Gastroesophageal sphincter (tissue), 4 donors: ENCODE data around the gene USP40. TPM values are rescaled to one million over a fixed set of nuclear protein-coding genes. Genes with fewer than 3 reads are reported as not detected.

Experiments used
- ATAC-seq: fragments of 150-250 bp; one replicate; pipeline ENCODE4 v1.9.1; 2016; ENCODE audit warnings: mild to moderate bottlenecking, moderate library complexity
- H3K27ac ChIP-seq, 4 donors: fragments of 200-600 bp; sonication (generic) in 3 of 4; 1 replicate in 3 of 4; 2 replicates in 1 of 4; pipeline ENCODE4 v1.5.1; 2016 to 2019
- H3K27me3 ChIP-seq: fragments of 200-600 bp; sonication (generic); one replicate; pipeline ENCODE4 v1.5.1; 2019
- H3K36me3 ChIP-seq, 2 donors: fragments of 200-600 bp; sonication (generic); one replicate each; pipeline ENCODE4 v1.5.1; 2019; ENCODE audit warnings: control low read depth in 1 of 2
- H3K4me1 ChIP-seq, 3 donors: fragments of 200-600 bp; sonication (generic); 1 replicate in 2 of 3; 2 replicates in 1 of 3; pipeline ENCODE4 v1.5.1; 2016 to 2019; ENCODE audit warnings: control low read depth in 2 of 3
- H3K4me3 ChIP-seq, 2 donors: fragments of 200-600 bp; sonication (generic); one replicate each; pipeline ENCODE4 v1.5.1; 2019; ENCODE audit warnings: mild to moderate bottlenecking in 1 of 2, moderate library complexity in 1 of 2
- H3K9me3 ChIP-seq, 3 donors: fragments of 200-600 bp; sonication (generic); one replicate each; pipeline ENCODE4 v1.5.1; 2017 to 2019; ENCODE audit warnings: control low read depth in 2 of 3
- CTCF ChIP-seq, 4 experiments: fragments of 200-600 bp in 2 of 4; fragments of 450-650 bp in 2 of 4; sonication (generic) in 1 of 4; IDR thresholded peaks; one replicate each; pipeline ENCODE4 v1.5.1; 2017 to 2019; ENCODE audit warnings: antibody characterized with exemption in 4 of 4, mild to moderate bottlenecking in 2 of 4, moderate library complexity in 2 of 4
- EP300 ChIP-seq: sonication (generic); formaldehyde crosslinking; IDR thresholded peaks from one replicate; pipeline ENCODE4 v1.6.1; 2017; ENCODE audit warnings: antibody characterized with exemption, mild to moderate bottlenecking
- POLR2A ChIP-seq, 2 donors: fragments of 450-650 bp; IDR thresholded peaks; one replicate each; pipeline ENCODE4 v1.6.1; 2017; ENCODE audit warnings: antibody characterized with exemption in 2 of 2, mild to moderate bottlenecking in 2 of 2, moderate library complexity in 1 of 2
- POLR2AphosphoS5 ChIP-seq: sonication (generic); formaldehyde crosslinking; IDR thresholded peaks from one replicate; pipeline ENCODE4 v1.6.1; 2017; ENCODE audit warnings: antibody characterized with exemption
- WGBS, 2 donors: methylation state at CpG; one replicate each; pipeline ENCODE4 v1.1.5; 2018; ENCODE audit warnings: low coverage in 1 of 2; 5-methylcytosine and 5-hydroxymethylcytosine counted together
- total RNA-seq, 4 donors: library from RNA; depleted of rRNA; stranded (reverse); fragments of >200 nt; gene quantifications; one replicate each; pipeline ENCODE4 v1.1.0, GENCODE V29; 2016

The USP40 gene
- total RNA-seq, 4 donors from 2014 or later: 13.5 to 52.6 (median 18.2) TPM

GRCh38 chr2:233497692-233498091 is 68.9 kb downstream of the USP40 start:
- peaks cover 6 to 93% of the 10 kb centered on the region in 2 donors for H3K36me3 ChIP-seq
- no peak for ATAC-seq
- no peaks in the 10 kb centered on the region for H3K27me3 ChIP-seq
- H3K27ac ChIP-seq: no peak overlapping the region
- peaks cover 0 to 5% (median 0%) of the 10 kb centered on the region in 3 donors for H3K9me3 ChIP-seq
- TF ChIP-seq EP300 (no peak), POLR2AphosphoS5 (no peak), POLR2A (IDR thresholded peaks at IDR 0.05) (no peak), CTCF (IDR thresholded peaks at IDR 0.05) (no peak)
- no peak overlapping the region for H3K4me3 ChIP-seq
- no peaks in the 10 kb centered on the region for H3K4me1 ChIP-seq
- 75% methylated on average over 2 of the region's 2 CpGs; no CpG with 5 or more reads in 1 of the 2 donors for WGBS, 2 donors

DNA sequence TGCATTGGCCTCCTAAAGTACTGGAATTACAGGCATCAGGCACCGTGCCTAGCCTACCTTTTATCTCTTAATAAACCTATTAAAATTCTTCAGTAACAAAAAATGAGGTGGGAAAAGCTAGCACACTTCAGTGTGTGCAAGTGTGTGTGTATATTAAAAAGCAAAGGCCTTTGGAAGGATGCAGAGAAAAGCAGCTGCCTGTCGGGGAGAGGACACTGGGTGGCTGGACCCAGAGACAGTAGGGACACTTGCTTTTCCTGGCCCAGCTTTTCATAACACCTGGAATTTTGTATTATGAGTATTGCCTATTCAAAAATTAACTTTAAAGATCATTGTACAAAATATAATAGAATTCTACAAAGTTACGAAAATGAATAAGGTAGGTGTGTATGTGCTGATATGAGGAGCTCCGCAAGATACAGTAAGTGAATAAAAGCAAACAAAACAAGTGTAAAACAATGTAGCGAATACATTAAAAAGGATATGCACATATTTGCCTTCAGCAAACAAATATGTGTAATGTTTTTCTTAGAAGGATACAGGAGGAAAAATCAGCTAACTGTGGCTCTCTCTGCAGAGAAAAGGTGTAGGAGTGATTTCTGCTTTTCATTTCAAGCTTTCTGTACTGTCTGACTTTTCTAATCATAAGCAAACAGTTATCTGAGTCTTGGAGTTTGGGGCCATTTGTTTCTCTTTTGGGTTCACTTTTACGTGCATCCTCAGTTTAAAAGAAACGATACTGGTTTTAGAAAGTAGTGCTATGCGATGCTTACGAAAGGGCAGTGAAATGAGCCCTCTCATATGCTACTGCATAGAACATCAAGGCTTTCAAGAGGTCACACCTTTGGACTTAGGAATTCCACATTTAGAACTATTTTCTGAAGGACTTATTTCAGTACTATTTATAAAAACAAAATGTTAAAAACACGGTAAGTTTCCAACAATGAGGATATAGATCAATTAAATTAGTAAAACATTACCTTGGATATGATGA is 70.8 kb downstream of the USP40 start:
- 82 to 88% methylated on average over 10 of the region's 10 CpGs for WGBS, 2 donors
- no peak for TF ChIP-seq CTCF (IDR thresholded peaks at IDR 0.05)
- no peak for TF ChIP-seq EP300
- no peak for TF ChIP-seq POLR2AphosphoS5
- TF ChIP-seq POLR2A (IDR thresholded peaks at IDR 0.05): no peak
- no peak for ATAC-seq
- H3K9me3 ChIP-seq: no peaks in the 10 kb centered on the region
- no peak overlapping the region for H3K4me3 ChIP-seq
- no peaks in the 10 kb centered on the region for H3K27me3 ChIP-seq
- no peaks in the 10 kb centered on the region for H3K4me1 ChIP-seq
- no peak overlapping the region for H3K27ac ChIP-seq
- peaks cover 7 to 93% of the 10 kb centered on the region in 2 donors for H3K36me3 ChIP-seq

DNA sequence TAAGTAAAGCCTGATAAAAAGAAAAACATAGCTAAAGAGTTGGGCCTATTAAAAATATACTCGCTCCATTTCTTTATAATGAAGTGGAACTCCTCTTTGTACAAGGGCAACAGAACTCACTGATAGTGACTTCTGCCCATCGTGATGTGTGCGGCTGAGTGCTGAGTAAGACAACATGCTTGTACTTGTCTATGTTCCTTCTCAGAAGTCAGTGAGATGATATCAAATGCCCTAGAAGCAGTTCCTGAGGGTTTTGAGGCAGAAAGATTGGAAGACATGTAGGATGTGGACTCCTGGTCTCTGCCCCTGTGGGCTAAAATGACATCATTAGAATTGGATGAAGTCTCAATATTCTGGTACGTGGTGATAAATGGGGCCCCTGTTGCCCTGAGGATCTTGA is 73.8 kb downstream of the USP40 start:
- H3K36me3 ChIP-seq: peaks cover 7 to 88% of the 10 kb centered on the region in 2 donors
- H3K4me1 ChIP-seq: peaks cover 0 to 13% (median 0%) of the 10 kb centered on the region in 3 donors
- ATAC-seq: no peak
- 92 to 100% methylated on average over 4 of the region's 4 CpGs for WGBS, 2 donors
- no peak overlapping the region for H3K27ac ChIP-seq
- no peak overlapping the region for H3K4me3 ChIP-seq
- H3K9me3 ChIP-seq: no peaks in the 10 kb centered on the region
- H3K27me3 ChIP-seq: no peaks in the 10 kb centered on the region
- TF ChIP-seq POLR2AphosphoS5: no peak
- TF ChIP-seq CTCF (IDR thresholded peaks at IDR 0.05): no peak
- TF ChIP-seq POLR2A (IDR thresholded peaks at IDR 0.05): no peak

DNA sequence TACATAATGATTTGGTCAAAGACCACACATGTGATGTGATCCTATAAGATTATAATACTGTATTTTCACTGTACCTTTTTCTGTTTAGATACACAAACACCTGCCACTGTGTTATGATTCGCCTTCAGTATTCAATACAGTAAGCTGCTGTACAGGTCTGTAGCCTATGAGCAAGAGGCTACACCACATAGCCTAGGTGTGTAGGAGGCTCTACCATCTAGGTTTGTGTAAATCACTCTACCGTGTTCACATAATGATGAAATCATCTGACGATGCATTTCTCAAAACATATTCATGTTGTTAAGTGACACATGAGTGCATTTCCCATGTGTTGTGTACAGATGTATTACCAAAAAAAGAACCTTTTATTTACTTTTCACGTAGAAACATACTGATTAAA is 74.5 kb downstream of the USP40 start:
- TF ChIP-seq CTCF (IDR thresholded peaks at IDR 0.05): no peak
- no peak for TF ChIP-seq POLR2A (IDR thresholded peaks at IDR 0.05)
- TF ChIP-seq POLR2AphosphoS5: no peak
- no peak for TF ChIP-seq EP300
- ATAC-seq: no peak
- Histone ChIP-seq H3K4me3 (no peak overlapping the region), H3K4me1 (peaks cover 0 to 19% (median 0%) of the 10 kb centered on the region in 3 donors), H3K27me3 (no peaks in the 10 kb centered on the region), H3K27ac (no peak overlapping the region), H3K36me3 (peaks cover 5 to 87% of the 10 kb centered on the region in 2 donors), H3K9me3 (no peaks in the 10 kb centered on the region)
- 81 to 89% methylated on average over 4 of the region's 4 CpGs for whole genome bisulfite sequencing, 2 donors
